Measurements from ENCODE around the gene PRKAG2.

The PRKAG2 gene

GRCh38 chr7:151815419-151815818, 61.5 kb downstream of the PRKAG2 start:
- FAIRE-seq (no peak), DNase-seq (ENCODE audit: insufficient read length, low spot score) (no peak)
- no peak for TF ChIP-seq CTCF (IDR thresholded peaks at IDR 0.05; ENCODE audit: insufficient read depth, missing control alignments)

- no peak for DNase-seq (ENCODE audit: insufficient read length, low spot score)
- FAIRE-seq = no peak
- no peak for TF ChIP-seq CTCF (IDR thresholded peaks at IDR 0.05; ENCODE audit: insufficient read depth, missing control alignments)
Measured at GRCh38 chr7:151814400-151815009, 62.4 kb downstream of the PRKAG2 start.

- TF ChIP-seq CTCF (IDR thresholded peaks at IDR 0.05; ENCODE audit: insufficient read depth, missing control alignments) = no peak
- FAIRE-seq (no peak), DNase-seq (ENCODE audit: insufficient read length, low spot score) (no peak)
Measured at GRCh38 chr7:151813997-151814396, 62.9 kb downstream of the PRKAG2 start.

- no peak for TF ChIP-seq CTCF (IDR thresholded peaks at IDR 0.05; ENCODE audit: insufficient read depth, missing control alignments)
- FAIRE-seq (no peak), DNase-seq (ENCODE audit: insufficient read length, low spot score) (no peak)
Measured at GRCh38 chr7:151813445-151813844, 63.5 kb downstream of the PRKAG2 start.

- FAIRE-seq (no peak), DNase-seq (ENCODE audit: insufficient read length, low spot score) (no peak)
- TF ChIP-seq CTCF (IDR thresholded peaks at IDR 0.05; ENCODE audit: insufficient read depth, missing control alignments) = no peak
Measured at GRCh38 chr7:151812967-151813366, 63.9 kb downstream of the PRKAG2 start.

- no peak for TF ChIP-seq CTCF (IDR thresholded peaks at IDR 0.05; ENCODE audit: insufficient read depth, missing control alignments)
- DNase-seq (ENCODE audit: insufficient read length, low spot score) = no peak
Measured at GRCh38 chr7:151810441-151811232, 66.3 kb downstream of the PRKAG2 start.

GRCh38 chr7:151809864-151810170, 67.1 kb downstream of the PRKAG2 start:
- FAIRE-seq (no peak), DNase-seq (ENCODE audit: insufficient read length, low spot score) (no peak)
- no peak for TF ChIP-seq CTCF (IDR thresholded peaks at IDR 0.05; ENCODE audit: insufficient read depth, missing control alignments)

More at GRCh38 chr7:151810441-151811232, 66.3 kb downstream of the PRKAG2 start:
- FAIRE-seq = no peak

Data from D721Med (cell line).